Heart left ventricle (tissue), 16 donors: ENCODE data around the gene FLACC1. TPM values are rescaled to one million over a fixed set of nuclear protein-coding genes. Genes with fewer than 3 reads are reported as not detected.
"Not testable (repeated sequence)": the region's sequence is repeated elsewhere in the genome, so short reads cannot be mapped to it uniquely, and the experiment has no call there.

Experiments
- ATAC-seq, 4 donors: fragments of 200-7000 bp; cut with Tn5 transposase; one replicate each; pipeline ENCODE4 v1.9.1; 2020 to 2022; ENCODE audit warnings: moderate library complexity in 4 of 4, mild to moderate bottlenecking in 3 of 4, moderate number of reproducible peaks in 1 of 4
- DNase-seq, 5 donors: peaks; one replicate each; pipeline ENCODE4 v3.0.0-alpha.2; 2020
- H3K27ac ChIP-seq, 12 donors: fragments of 200-600 bp; sonication (generic) in 4 of 12; one replicate each; pipeline versions ENCODE4 v1.5.0 to v1.8.0; 2016 to 2022; ENCODE audit warnings: mild to moderate bottlenecking in 2 of 12
- H3K27me3 ChIP-seq, 9 donors: fragments of 200-600 bp; sonication (generic) in 2 of 9; one replicate each; pipeline versions ENCODE4 v1.5.1 to v1.8.0; 2016 to 2022; ENCODE audit warnings: mild to moderate bottlenecking in 3 of 9
- H3K36me3 ChIP-seq, 9 donors: fragments of 200-600 bp; sonication (generic) in 2 of 9; one replicate each; pipeline versions ENCODE4 v1.5.0 to v1.8.0; 2018 to 2022; ENCODE audit warnings: mild to moderate bottlenecking in 2 of 9
- H3K4me1 ChIP-seq, 12 donors: fragments of 200-600 bp; sonication (generic) in 4 of 12; one replicate each; pipeline versions ENCODE4 v1.5.0 to v1.8.0; 2016 to 2022; ENCODE audit warnings: mild to moderate bottlenecking in 3 of 12
- H3K4me3 ChIP-seq, 12 donors: fragments of 200-600 bp; sonication (generic) in 4 of 12; one replicate each; pipeline versions ENCODE4 v1.5.0 to v1.8.0; 2017 to 2022; ENCODE audit warnings: mild to moderate bottlenecking in 9 of 12, moderate library complexity in 4 of 12
- H3K9me3 ChIP-seq, 12 donors: fragments of 200-600 bp; sonication (generic) in 4 of 12; one replicate each; pipeline versions ENCODE4 v1.5.0 to v1.8.0; 2016 to 2022; ENCODE audit warnings: mild to moderate bottlenecking in 1 of 12
- CTCF ChIP-seq, 12 donors: fragments of 200-600 bp; sonication (generic) in 4 of 12; IDR thresholded peaks; one replicate each; pipeline versions ENCODE4 v1.5.0 to v1.8.0; 2018 to 2022; ENCODE audit warnings: antibody characterized with exemption in 12 of 12, mild to moderate bottlenecking in 5 of 12
- POLR2A ChIP-seq, 2 donors: fragments of 450-650 bp; IDR thresholded peaks; one replicate each; pipeline ENCODE4 v1.6.1; 2017; ENCODE audit warnings: antibody characterized with exemption in 2 of 2, mild to moderate bottlenecking in 2 of 2, moderate library complexity in 2 of 2
- WGBS, 4 donors: extraction: QIAGEN DNeasy Blood & Tissue Kit in 2 of 4; methylation state at CpG; one replicate each; pipeline versions ENCODE4 v1.1.5 to v1.1.7; 2013 to 2018; 5-methylcytosine and 5-hydroxymethylcytosine counted together
- intact Hi-C, 10 donors: fragments of 100-400 bp; cut with DNase I; formaldehyde crosslinking; loops; one replicate each; pipeline versions ENCODE4 v1.11.1 to v1.14.2; 2022
- polyA plus RNA-seq, 2 donors: library from polyadenylated mRNA; stranded (reverse); fragments of 200-250 nt; gene quantifications; one replicate each; pipeline ENCODE4 v1.2.3, GENCODE V29; 2013
- total RNA-seq, 9 donors: library from RNA; depleted of rRNA in 2 of 9; stranded (reverse); fragments of >200 nt in 2 of 9; fragmentation: NEBNext Ultra II Directional in 3 of 9; extraction: Animal tissue kit (Norgen Biotek cat#: 25700) in 3 of 9; gene quantifications; one replicate each; pipeline versions ENCODE4 v1.1.0 to v1.2.4, GENCODE V29; 2016 to 2023
- donor health status: ischemic (EF 13 %, LVEDD 7.1; RV severe dilation, severe dysfunction).
- donor health status: healthy with polysubstance abuse.
- donor health status: DM: no; HTN: yes; CAD: no.
- donor health status: DM: no; HTN: no; CAD: no.
- donor health status: ischemic (EF 25% LVEDD 6.9; RV normal size, moderate dysfunction).
- donor health status: ischemic (EF 25% LVEDD 5.7; RV mildly dilated, moderate dysfunction).
- donor health status: healthy.
- donor health status: DM: yes; HTN: yes; CAD: no.
- donor health status: ischemic (EF 35%, LVEDD 5.7; RV mildly dilated, moderate dysfunction).
- donor health status: nonischemic (EF 11% LVEDD 7.7; RV severe dilation, severe dysfunction).
- donor health status: DM: yes; HTN: yes; CAD: no.
- donor health status: PGD.
- donor health status: ischemic (EF 29% LVEDD 5.4; RV normal size, mild dysfunction).
- donor health status: nonischemic (EF 23%, LVEDD 6.1; RV moderate dilation, normal function).

FLACC1 gene
- total and polyA plus RNA-seq, 11 donors, result 1.1 to 8.1 (median 7.0) TPM

- Histone ChIP-seq H3K27me3 (no peaks in the 10 kb centered on the region), H3K36me3 (peaks cover 0 to 17% (median 0%) of the 10 kb centered on the region in 9 donors), H3K4me1 (no peaks in the 10 kb centered on the region), H3K9me3 (peaks cover 0 to 52% (median 13%) of the 10 kb centered on the region in 12 donors), H3K4me3 (no peak overlapping the region), H3K27ac (no peak overlapping the region)
- intact Hi-C loops, result no loop called here
- whole genome bisulfite sequencing, 4 donors, result 46 to 71% (median 47%) methylated on average over 2 of the region's 2 CpGs
- no peak for ATAC-seq
- no peak for DNase-seq
- no peak for TF ChIP-seq CTCF (IDR thresholded peaks at IDR 0.05)
- no peak for TF ChIP-seq POLR2A (IDR thresholded peaks at IDR 0.05)
Measured at GRCh38 chr2:201319511-201319910, 37.6 kb downstream of the FLACC1 start.

- no peaks in the 10 kb centered on the region for H3K27me3 ChIP-seq
- no peak overlapping the region for H3K27ac ChIP-seq
- no peak overlapping the region for H3K4me3 ChIP-seq
- intact Hi-C loops, result no loop called here
- peaks cover 0 to 9% (median 4%) of the 10 kb centered on the region in 9 donors for H3K36me3 ChIP-seq
- no peaks in the 10 kb centered on the region for H3K4me1 ChIP-seq
- ATAC-seq, result no peak
- TF ChIP-seq CTCF (IDR thresholded peaks at IDR 0.05) (no peak), POLR2A (IDR thresholded peaks at IDR 0.05) (no peak)
- WGBS, 4 donors, result 74 to 93% (median 81%) methylated on average over 5 of the region's 5 CpGs
- no peak for DNase-seq
- H3K9me3 ChIP-seq, result peaks cover 0 to 19% (median 0%) of the 10 kb centered on the region in 12 donors
Measured at GRCh38 chr2:201313362-201313761, 43.8 kb downstream of the FLACC1 start.

GRCh38 chr2:201308914-201309313 is 48.2 kb downstream of the FLACC1 start:
- Histone ChIP-seq H3K36me3 (peaks cover 0 to 34% (median 13%) of the 10 kb centered on the region in 9 donors), H3K27ac (no peak overlapping the region), H3K27me3 (no peaks in the 10 kb centered on the region), H3K4me3 (no peak overlapping the region), H3K4me1 (no peaks in the 10 kb centered on the region), H3K9me3 (peaks cover 0 to 9% (median 0%) of the 10 kb centered on the region in 12 donors)
- ATAC-seq (no peak), DNase-seq (no peak)
- intact Hi-C loops, result no loop called here
- TF ChIP-seq CTCF (IDR thresholded peaks at IDR 0.05), result no peak
- no peak for TF ChIP-seq POLR2A (IDR thresholded peaks at IDR 0.05)
- WGBS, 4 donors, result 97 to 99% (median 98%) methylated on average over 3 of the region's 3 CpGs

GRCh38 chr2:201307876-201308275 is 49.3 kb downstream of the FLACC1 start:
- ATAC-seq (no peak), DNase-seq (no peak)
- intact Hi-C loops, result no loop called here
- TF ChIP-seq CTCF (IDR thresholded peaks at IDR 0.05) (no peak), POLR2A (IDR thresholded peaks at IDR 0.05) (no peak)
- WGBS, 4 donors, result 92 to 96% (median 94%) methylated on average over 3 of the region's 3 CpGs
- no peaks in the 10 kb centered on the region for H3K27me3 ChIP-seq
- no peak overlapping the region for H3K4me3 ChIP-seq
- no peaks in the 10 kb centered on the region for H3K4me1 ChIP-seq
- peaks cover 0 to 34% (median 13%) of the 10 kb centered on the region in 9 donors for H3K36me3 ChIP-seq
- H3K27ac ChIP-seq, result no peak overlapping the region
- H3K9me3 ChIP-seq, result peaks cover 0 to 9% (median 0%) of the 10 kb centered on the region in 12 donors

GRCh38 chr2:201299929-201300328 is 57.2 kb downstream of the FLACC1 start:
- WGBS, 4 donors, result 94 to 96% (median 95%) methylated on average over 10 to 11 of the region's 11 CpGs
- ATAC-seq, H3K4me1 ChIP-seq, DNase-seq, H3K27me3 ChIP-seq, intact Hi-C loops, H3K27ac ChIP-seq, H3K4me3 ChIP-seq: not testable (repeated sequence)
- H3K9me3 ChIP-seq, result peaks cover 0 to 19% (median 0%) of the 10 kb centered on the region in 12 donors
- H3K36me3 ChIP-seq, result peaks cover 0 to 23% (median 0%) of the 10 kb centered on the region in 9 donors
